ENCODE results near the gene TMEM185A.

GRCh38 chrX:149647505-149647904 is 15.9 kb upstream of the TMEM185A start:
- TF ChIP-seq CTCF (IDR thresholded peaks at IDR 0.05; ENCODE audit: low read length) = no peak
- no peak for TF ChIP-seq EZH2 (optimal IDR thresholded peaks at IDR 0.05; ENCODE audit: low read depth, low read length)
